SK-N-SH (cell line): ENCODE data around the gene OCSTAMP. TPM values are rescaled to one million over a fixed set of nuclear protein-coding genes. Genes with fewer than 3 reads are reported as not detected.

Source experiments
- CTCF ChIA-PET: fragments of 300-600, 350-600 bp; formaldehyde crosslinking; extraction: SDS; loops from one replicate; lab custom pipeline; 2021; lab: Yijun Ruan, JAX
- POLR2A ChIA-PET: fragments of 350-600 bp; sonication (Branson Sonifier 250); formaldehyde crosslinking; extraction: SDS; loops from one replicate; lab custom pipeline; 2020; ENCODE audit warnings: antibody characterized with exemption, inconsistent platforms; lab: Yijun Ruan, JAX
- DNase-seq: peaks from one replicate; pipeline ENCODE4 v3.0.0; 2012
- H2AFZ ChIP-seq: fragments of 200-600 bp; sonication (generic); 2 replicates; pipeline ENCODE4 v1.8.1; 2016; ENCODE audit warnings: antibody characterized with exemption, mild to moderate bottlenecking, low read depth
- H3F3A ChIP-seq: fragments of 200-600 bp; sonication (generic); replicated peaks from 2 replicates; pipeline ENCODE3; 2016; ENCODE audit warnings: antibody characterized with exemption, mild to moderate bottlenecking; ENCODE audit not compliant: insufficient read depth
- H3K27ac ChIP-seq, 2 experiments: fragments of 200-500 bp in 1 of 2; fragments of 200-600 bp in 1 of 2; sonication (Bioruptor generic) in 1 of 2; sonication (generic), shearing (Covaris generic) in 1 of 2; 2 replicates each; pipeline versions ENCODE4 v1.5.1 to v1.6.1; 2014 to 2016; ENCODE audit warnings: low read depth in 2 of 2, inconsistent platforms in 1 of 2, low read length in 1 of 2, mild to moderate bottlenecking in 1 of 2, mixed read lengths in 1 of 2
- H3K27me3 ChIP-seq: fragments of 200-600 bp; sonication (generic), shearing (Covaris generic); 2 replicates; pipeline ENCODE4 v1.6.1; 2016; ENCODE audit warnings: mixed run types; ENCODE audit not compliant: insufficient read depth
- H3K36me3 ChIP-seq, 2 experiments: fragments of 200-500 bp in 1 of 2; fragments of 200-600 bp in 1 of 2; sonication (Bioruptor generic) in 1 of 2; sonication (generic) in 1 of 2; replicated peaks in 1 of 2; 2 replicates each; pipeline versions ENCODE3 to v1.5.1; 2014 to 2016; ENCODE audit warnings: low read length in 1 of 2, mild to moderate bottlenecking in 1 of 2; ENCODE audit not compliant: insufficient read depth in 2 of 2, control insufficient read depth in 1 of 2
- H3K4me1 ChIP-seq, 2 experiments: fragments of 200-500 bp in 1 of 2; fragments of 200-600 bp in 1 of 2; sonication (Bioruptor generic) in 1 of 2; sonication (generic), shearing (Covaris generic) in 1 of 2; 2 replicates each; pipeline versions ENCODE4 v1.5.1 to v1.6.1; 2014 to 2016; ENCODE audit warnings: low read depth in 1 of 2, low read length in 1 of 2, mixed run types in 1 of 2; ENCODE audit not compliant: insufficient read depth in 2 of 2, control insufficient read depth in 1 of 2
- H3K4me2 ChIP-seq: fragments of 200-600 bp; sonication (generic), shearing (Covaris generic); 2 replicates; pipeline ENCODE4 v1.6.1; 2017; ENCODE audit warnings: mixed run types
- H3K4me3 ChIP-seq, 2 experiments: fragments of 200-500 bp in 1 of 2; fragments of 200-600 bp in 1 of 2; sonication (Bioruptor generic) in 1 of 2; sonication (generic), shearing (Covaris generic) in 1 of 2; 2 replicates each; pipeline versions ENCODE4 v1.5.1 to v1.8.1; 2014 to 2016; ENCODE audit warnings: low read depth in 2 of 2, inconsistent platforms in 1 of 2, low read length in 1 of 2, mild to moderate bottlenecking in 1 of 2, mixed read lengths in 1 of 2, moderate library complexity in 1 of 2
- H3K79me2 ChIP-seq: fragments of 200-600 bp; sonication (generic); 2 replicates; pipeline ENCODE4 v1.8.1; 2017; ENCODE audit warnings: mild to moderate bottlenecking; ENCODE audit not compliant: insufficient read depth
- H3K9ac ChIP-seq: fragments of 200-600 bp; sonication (generic); 2 replicates; pipeline ENCODE4 v1.6.1; 2017; ENCODE audit warnings: mixed run types
- H3K9me2 ChIP-seq: fragments of 200-600 bp; sonication (generic); 2 replicates; pipeline ENCODE4 v1.6.1; 2017; ENCODE audit warnings: mixed run types
- H3K9me3 ChIP-seq: fragments of 200-600 bp; sonication (generic); 2 replicates; pipeline ENCODE4 v1.6.1; 2017; ENCODE audit warnings: mixed run types, mild to moderate bottlenecking, moderate library complexity
- H4K20me1 ChIP-seq: fragments of 200-600 bp; sonication (generic); 2 replicates; pipeline ENCODE4 v1.6.1; 2017; ENCODE audit warnings: mild to moderate bottlenecking, mixed run types; ENCODE audit not compliant: insufficient read depth
- CHD2 ChIP-seq: fragments of 150-350 bp; IDR thresholded peaks from 2 replicates; pipeline ENCODE4 v1.6.1; 2018; ENCODE audit warnings: low read length; ENCODE audit not compliant: partially characterized antibody
- EP300 ChIP-seq, 2 experiments: IDR thresholded peaks; 2 replicates each; pipeline versions ENCODE4 v1.4.0 to v1.6.1; 2012; ENCODE audit warnings: borderline replicate concordance in 1 of 2, low read depth in 1 of 2, low read length in 1 of 2
- FOSL2 ChIP-seq: IDR thresholded peaks from 2 replicates; pipeline ENCODE4 v1.4.0; 2012; ENCODE audit warnings: low read depth, mild to moderate bottlenecking, moderate library complexity, borderline replicate concordance
- FOXJ3 ChIP-seq: sonication (generic); formaldehyde crosslinking; IDR thresholded peaks from 2 replicates; pipeline ENCODE4 v1.5.1; 2020; ENCODE audit warnings: mild to moderate bottlenecking, missing genetic modification reagents
- FOXM1 ChIP-seq: IDR thresholded peaks from 2 replicates; pipeline ENCODE4 v1.4.0; 2012; ENCODE audit warnings: low read depth, mild to moderate bottlenecking
- GABPA ChIP-seq: IDR thresholded peaks from 2 replicates; pipeline ENCODE4 v1.4.0; 2012; ENCODE audit warnings: low read depth, mild to moderate bottlenecking
- GATA2 ChIP-seq: sonication (generic); formaldehyde crosslinking; IDR thresholded peaks from 2 replicates; pipeline ENCODE4 v1.5.0; 2020; ENCODE audit warnings: mild to moderate bottlenecking, missing genetic modification reagents
- JUND ChIP-seq: IDR thresholded peaks from 2 replicates; pipeline ENCODE4 v1.4.0; 2012
- MXI1 ChIP-seq: IDR thresholded peaks from 2 replicates; pipeline ENCODE4 v1.6.1; 2012; ENCODE audit warnings: mild to moderate bottlenecking, low read depth, low read length, improper control_type of control experiment
- POLR2AphosphoS5 ChIP-seq: IDR thresholded peaks from 2 replicates; pipeline ENCODE4 v1.6.1; 2012; ENCODE audit warnings: low read depth, low read length
- RCOR1 ChIP-seq: fragments of 150-350 bp; IDR thresholded peaks from 2 replicates; pipeline ENCODE4 v1.6.1; 2017; ENCODE audit warnings: antibody characterized with exemption, low read length
- RFX5 ChIP-seq: IDR thresholded peaks from 2 replicates; pipeline ENCODE4 v1.6.1; 2012; ENCODE audit warnings: mild to moderate bottlenecking, improper control_type of control experiment, low read length
- SIN3A ChIP-seq: IDR thresholded peaks from 2 replicates; pipeline ENCODE4 v1.6.1; 2012; ENCODE audit warnings: low read depth, mild to moderate bottlenecking, low read length, moderate library complexity, borderline replicate concordance
- TAF1 ChIP-seq: IDR thresholded peaks from 2 replicates; pipeline ENCODE4 v1.6.1; 2012; ENCODE audit warnings: low read depth, mild to moderate bottlenecking, low read length, moderate library complexity, borderline replicate concordance
- TCF12 ChIP-seq: IDR thresholded peaks from 2 replicates; pipeline ENCODE4 v1.4.0; 2012
- WGBS: methylation state at CpG from one replicate; pipeline ENCODE4 v1.1.6; 2017; ENCODE audit warnings: low lambda C conversion rate; 5-methylcytosine and 5-hydroxymethylcytosine counted together
- polyA plus RNA-seq, 3 experiments: library from polyadenylated mRNA; depleted of rRNA; stranded (reverse); fragments of >200 nt; gene quantifications; 2 replicates each; pipeline ENCODE4 v1.2.3, GENCODE V29; 2012
- TF ChIP-seq, protein P1 (sequence below): IDR thresholded peaks from 2 replicates; pipeline ENCODE4 v1.4.0; 2012; ENCODE audit warnings: low read depth
- TF ChIP-seq, protein P2 (sequence below): IDR thresholded peaks from 2 replicates; pipeline ENCODE4 v1.4.0; 2012; ENCODE audit warnings: low read depth, borderline replicate concordance
- TF ChIP-seq, protein P3 (sequence below): fragments of 150-350 bp; IDR thresholded peaks from 2 replicates; pipeline ENCODE4 v1.6.1; 2017; ENCODE audit warnings: antibody characterized with exemption, low read length, low read depth, borderline replicate concordance
- TF ChIP-seq, protein P4 (sequence below): IDR thresholded peaks from 2 replicates; pipeline ENCODE4; 2012

Gene OCSTAMP
- polyA plus RNA-seq, 1 of the 3 experiments (the other 2 are of a cell fraction), result not detected

DNA sequence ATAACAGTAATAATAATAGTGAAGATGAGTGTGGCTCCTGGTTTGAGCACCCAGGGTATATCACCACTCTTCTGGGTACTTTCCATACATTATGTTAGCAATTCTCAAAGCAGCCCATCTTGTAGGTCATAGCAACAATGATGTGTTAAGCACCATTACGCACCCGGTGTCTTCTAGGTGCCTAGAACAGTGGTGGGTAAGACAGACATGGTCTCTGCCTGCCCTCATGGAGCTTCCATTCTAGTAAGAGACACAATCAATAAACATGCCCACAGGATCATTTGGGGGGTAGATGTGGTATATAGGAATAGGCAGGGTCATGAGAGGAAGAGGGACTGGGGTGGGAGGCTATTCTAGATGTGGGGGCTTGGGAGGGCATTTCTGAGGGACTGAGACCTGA, 21.0 kb upstream of the OCSTAMP start:
- ChIA-PET POLR2A (no interaction called here), CTCF (interaction anchor here (0.9 to 4.3 kb wide), 4 partner anchors 9 to 110 kb away, joined by 3 to 21 read pairs (median 10); no protein-coding TSS in a partner anchor)
- Histone ChIP-seq H3K79me2 (no peaks in the 10 kb centered on the region), H3K4me2 (no peak overlapping the region), H3K4me3 (no peak overlapping the region), H3F3A (no peaks in the 10 kb centered on the region), H3K27ac (no peak overlapping the region), H3K4me1 (peaks cover 0 to 35% of the 10 kb centered on the region in 2 experiments; a peak in 1 of 4 replicates), H3K9ac (no peak overlapping the region), H3K36me3 (no peaks in the 10 kb centered on the region), H2AFZ (no peak overlapping the region), H4K20me1 (no peaks in the 10 kb centered on the region), H3K27me3 (no peaks in the 10 kb centered on the region), H3K9me3 (no peaks in the 10 kb centered on the region), H3K9me2 (no peaks in the 10 kb centered on the region)
- no peak for DNase-seq
- TF ChIP-seq GATA2 (no peak), FOSL2 (no peak), RCOR1 (no peak), TCF12 (no peak), RFX5 (no peak), MXI1 (no peak), CHD2 (no peak), SIN3A (no peak), EP300 (IDR thresholded peaks at IDR 0.05; ENCODE audit: borderline replicate concordance in 1 of 2, low read depth in 1 of 2, low read length in 1 of 2) (no peak), POLR2AphosphoS5 (no peak), GABPA (no peak), FOXJ3 (CRISPR knock-in tag) (no peak), FOXM1 (no peak), JUND (no peak), TAF1 (no peak)
- TF ChIP-seq, protein P1, sequence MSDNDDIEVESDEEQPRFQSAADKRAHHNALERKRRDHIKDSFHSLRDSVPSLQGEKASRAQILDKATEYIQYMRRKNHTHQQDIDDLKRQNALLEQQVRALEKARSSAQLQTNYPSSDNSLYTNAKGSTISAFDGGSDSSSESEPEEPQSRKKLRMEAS, result no peak
- TF ChIP-seq, protein P2, sequence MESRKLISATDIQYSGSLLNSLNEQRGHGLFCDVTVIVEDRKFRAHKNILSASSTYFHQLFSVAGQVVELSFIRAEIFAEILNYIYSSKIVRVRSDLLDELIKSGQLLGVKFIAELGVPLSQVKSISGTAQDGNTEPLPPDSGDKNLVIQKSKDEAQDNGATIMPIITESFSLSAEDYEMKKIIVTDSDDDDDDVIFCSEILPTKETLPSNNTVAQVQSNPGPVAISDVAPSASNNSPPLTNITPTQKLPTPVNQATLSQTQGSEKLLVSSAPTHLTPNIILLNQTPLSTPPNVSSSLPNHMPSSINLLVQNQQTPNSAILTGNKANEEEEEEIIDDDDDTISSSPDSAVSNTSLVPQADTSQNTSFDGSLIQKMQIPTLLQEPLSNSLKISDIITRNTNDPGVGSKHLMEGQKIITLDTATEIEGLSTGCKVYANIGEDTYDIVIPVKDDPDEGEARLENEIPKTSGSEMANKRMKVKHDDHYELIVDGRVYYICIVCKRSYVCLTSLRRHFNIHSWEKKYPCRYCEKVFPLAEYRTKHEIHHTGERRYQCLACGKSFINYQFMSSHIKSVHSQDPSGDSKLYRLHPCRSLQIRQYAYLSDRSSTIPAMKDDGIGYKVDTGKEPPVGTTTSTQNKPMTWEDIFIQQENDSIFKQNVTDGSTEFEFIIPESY, result no peak
- TF ChIP-seq, protein P3, sequence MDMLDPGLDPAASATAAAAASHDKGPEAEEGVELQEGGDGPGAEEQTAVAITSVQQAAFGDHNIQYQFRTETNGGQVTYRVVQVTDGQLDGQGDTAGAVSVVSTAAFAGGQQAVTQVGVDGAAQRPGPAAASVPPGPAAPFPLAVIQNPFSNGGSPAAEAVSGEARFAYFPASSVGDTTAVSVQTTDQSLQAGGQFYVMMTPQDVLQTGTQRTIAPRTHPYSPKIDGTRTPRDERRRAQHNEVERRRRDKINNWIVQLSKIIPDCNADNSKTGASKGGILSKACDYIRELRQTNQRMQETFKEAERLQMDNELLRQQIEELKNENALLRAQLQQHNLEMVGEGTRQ, result no peak
- TF ChIP-seq, protein P4, sequence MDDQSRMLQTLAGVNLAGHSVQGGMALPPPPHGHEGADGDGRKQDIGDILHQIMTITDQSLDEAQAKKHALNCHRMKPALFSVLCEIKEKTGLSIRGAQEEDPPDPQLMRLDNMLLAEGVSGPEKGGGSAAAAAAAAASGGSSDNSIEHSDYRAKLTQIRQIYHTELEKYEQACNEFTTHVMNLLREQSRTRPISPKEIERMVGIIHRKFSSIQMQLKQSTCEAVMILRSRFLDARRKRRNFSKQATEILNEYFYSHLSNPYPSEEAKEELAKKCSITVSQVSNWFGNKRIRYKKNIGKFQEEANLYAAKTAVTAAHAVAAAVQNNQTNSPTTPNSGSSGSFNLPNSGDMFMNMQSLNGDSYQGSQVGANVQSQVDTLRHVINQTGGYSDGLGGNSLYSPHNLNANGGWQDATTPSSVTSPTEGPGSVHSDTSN, result no peak
- 75% methylated on average over 2 of the region's 2 CpGs for WGBS
